A673 (cell line): ENCODE measurements around the gene EZH2.

ENCODE experiments used
- EZH2 ChIP-seq: fragments of 200-600 bp; sonication (generic); IDR thresholded peaks from 2 replicates; pipeline ENCODE4 v1.6.1; 2017; ENCODE audit warnings: borderline replicate concordance, low read depth, mild to moderate bottlenecking, mixed read lengths, antibody characterized with exemption, low read length; ENCODE audit not compliant: poor library complexity, severe bottlenecking
- TF ChIP-seq, protein P1 (sequence below): fragments of 300-800, 200-600 bp; sonication (generic); conservative IDR thresholded peaks from 2 replicates; pipeline ENCODE4 v1.5.1; 2017; ENCODE audit warnings: low read depth, mild to moderate bottlenecking, antibody characterized with exemption, low read length, moderate library complexity, mixed read lengths

- no peak for TF ChIP-seq EZH2
- TF ChIP-seq, protein P1, sequence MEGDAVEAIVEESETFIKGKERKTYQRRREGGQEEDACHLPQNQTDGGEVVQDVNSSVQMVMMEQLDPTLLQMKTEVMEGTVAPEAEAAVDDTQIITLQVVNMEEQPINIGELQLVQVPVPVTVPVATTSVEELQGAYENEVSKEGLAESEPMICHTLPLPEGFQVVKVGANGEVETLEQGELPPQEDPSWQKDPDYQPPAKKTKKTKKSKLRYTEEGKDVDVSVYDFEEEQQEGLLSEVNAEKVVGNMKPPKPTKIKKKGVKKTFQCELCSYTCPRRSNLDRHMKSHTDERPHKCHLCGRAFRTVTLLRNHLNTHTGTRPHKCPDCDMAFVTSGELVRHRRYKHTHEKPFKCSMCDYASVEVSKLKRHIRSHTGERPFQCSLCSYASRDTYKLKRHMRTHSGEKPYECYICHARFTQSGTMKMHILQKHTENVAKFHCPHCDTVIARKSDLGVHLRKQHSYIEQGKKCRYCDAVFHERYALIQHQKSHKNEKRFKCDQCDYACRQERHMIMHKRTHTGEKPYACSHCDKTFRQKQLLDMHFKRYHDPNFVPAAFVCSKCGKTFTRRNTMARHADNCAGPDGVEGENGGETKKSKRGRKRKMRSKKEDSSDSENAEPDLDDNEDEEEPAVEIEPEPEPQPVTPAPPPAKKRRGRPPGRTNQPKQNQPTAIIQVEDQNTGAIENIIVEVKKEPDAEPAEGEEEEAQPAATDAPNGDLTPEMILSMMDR, result no peak
These were observed 13.1 kb downstream of the EZH2 start for GRCh38 chr7:148871030-148871429.
